ENCODE data around the gene NLRP9. TPM values are rescaled to one million over a fixed set of nuclear protein-coding genes. Genes with fewer than 3 reads are reported as not detected.

Gene NLRP9
- total and polyA plus RNA-seq, 2 of the 8 experiments (the other 6 are each of a cell fraction or from before 2014, with no cell fraction given) = not detected

GRCh38 chr19:55699221-55699620 lies 39.0 kb downstream of the NLRP9 start:
- Histone ChIP-seq H3K18ac (ENCODE audit: extremely low read depth, low read length) (no peak overlapping the region), H3K79me1 (ENCODE audit: low read depth, low read length) (no peaks in the 10 kb centered on the region), H3K4ac (replicated peaks; ENCODE audit: insufficient read length, low read depth, low read length) (no peak overlapping the region), H2BK15ac (ENCODE audit: low read length) (no peak overlapping the region), H2BK12ac (ENCODE audit: low read depth, low read length) (no peak overlapping the region), H4K5ac (ENCODE audit: insufficient read length, low read depth, low read length) (no peak overlapping the region), H4K20me1 (replicated peaks in 1 of 2; ENCODE audit: control insufficient read depth in 1 of 2, insufficient read depth in 2 of 2, low read length in 2 of 2) (peaks cover 0 to 4% of the 10 kb centered on the region in 2 experiments), H4K8ac (ENCODE audit: extremely low read depth, insufficient read depth, low read length) (no peak overlapping the region), H3K14ac (ENCODE audit: insufficient read length) (no peak overlapping the region), H3K9me3 (ENCODE audit: insufficient read depth in 2 of 2, low read depth in 1 of 2, low read length in 1 of 2) (peaks cover under 1 to 15% of the 10 kb centered on the region in 2 experiments; a peak in 2 of 4 replicates), H2AFZ (ENCODE audit: low read length) (no peak overlapping the region), H3K79me2 (ENCODE audit: control insufficient read depth in 1 of 2, insufficient read depth in 2 of 2, low read length in 2 of 2) (no peaks in the 10 kb centered on the region), H3K36me3 (ENCODE audit: control insufficient read depth in 2 of 4, insufficient read depth in 4 of 4, low read length in 3 of 4) (peaks cover 2 to 14% (median 9%) of the 10 kb centered on the region in 4 experiments; a peak in 6 of 8 replicates), H2BK5ac (ENCODE audit: low read depth, low read length) (no peak overlapping the region), H3K4me3 (ENCODE audit: extremely low read depth in 1 of 4, insufficient read depth in 2 of 4, low read depth in 3 of 4, low read length in 4 of 4) (no peak overlapping the region), H3K27ac (ENCODE audit: low read depth, low read length) (no peak overlapping the region), H2AK5ac (ENCODE audit: low read depth, low read length) (no peak overlapping the region), H3K4me2 (ENCODE audit: insufficient read depth in 1 of 2, low read depth in 2 of 2, low read length in 2 of 2) (no peak overlapping the region), H3K23ac (ENCODE audit: insufficient read length) (no peak overlapping the region), H2BK20ac (ENCODE audit: low read length) (no peak overlapping the region), H3K4me1 (replicated peaks in 1 of 4; ENCODE audit: control insufficient read depth in 3 of 4, insufficient read depth in 4 of 4, low read length in 3 of 4) (no peaks in the 10 kb centered on the region; a peak in 1 of 7 replicates), H3K27me3 (replicated peaks in 1 of 4; ENCODE audit: control insufficient read depth in 3 of 4, extremely low read depth in 1 of 4, insufficient read depth in 3 of 4, low read length in 3 of 4) (no peaks in the 10 kb centered on the region), H3K9ac (replicated peaks in 1 of 4; ENCODE audit: extremely low read depth in 1 of 4, low read depth in 3 of 4, low read length in 3 of 4) (no peak overlapping the region), H3K23me2 (ENCODE audit: low read depth, low read length) (no peaks in the 10 kb centered on the region), H3K56ac (replicated peaks; ENCODE audit: insufficient read length, low read depth, low read length) (no peak overlapping the region), H2BK120ac (replicated peaks; ENCODE audit: low read depth, low read length) (no peak overlapping the region), H4K91ac (replicated peaks; ENCODE audit: insufficient read length, low read length) (no peak overlapping the region)
- TF ChIP-seq, protein P1, sequence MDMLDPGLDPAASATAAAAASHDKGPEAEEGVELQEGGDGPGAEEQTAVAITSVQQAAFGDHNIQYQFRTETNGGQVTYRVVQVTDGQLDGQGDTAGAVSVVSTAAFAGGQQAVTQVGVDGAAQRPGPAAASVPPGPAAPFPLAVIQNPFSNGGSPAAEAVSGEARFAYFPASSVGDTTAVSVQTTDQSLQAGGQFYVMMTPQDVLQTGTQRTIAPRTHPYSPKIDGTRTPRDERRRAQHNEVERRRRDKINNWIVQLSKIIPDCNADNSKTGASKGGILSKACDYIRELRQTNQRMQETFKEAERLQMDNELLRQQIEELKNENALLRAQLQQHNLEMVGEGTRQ (IDR thresholded peaks at IDR 0.05; ENCODE audit: low read length) = no peak
- no peak for TF ChIP-seq HDAC6 (IDR thresholded peaks at IDR 0.05; ENCODE audit: low read depth, low read length)
- ChIA-PET CTCF (ENCODE audit: partially characterized antibody) (interaction anchor here (0.6 kb wide), 1 partner anchor 863 kb away, joined by 3 read pairs; no protein-coding TSS in a partner anchor), POLR2A (ENCODE audit: partially characterized antibody) (interaction anchor here (0.9 to 1.3 kb wide), 3 partner anchors 18 to 27 kb away, joined by 3 to 5 read pairs (median 4); partner anchors contain the start of gene EPN1)
- no peak for DNase-seq (ENCODE audit: low read depth in 1 of 2, low spot score in 2 of 2)
- no peak for FAIRE-seq
- 92% methylated on average over 11 of the region's 11 CpGs; no CpG with 5 or more reads in 1 of the 2 experiments for WGBS, 2 experiments (ENCODE audit: extremely low coverage in 1 of 2, insufficient coverage in 1 of 2, insufficient read length in 1 of 2, insufficient replicate concordance in 2 of 2, low coverage in 1 of 2, low lambda C conversion rate in 2 of 2, missing lambda C conversion rate in 1 of 2)

Measured in H1 (cell line).